Endodermal cell (in vitro differentiated cells): Measurements from ENCODE around the gene NT5C1A. TPM values are rescaled to one million over a fixed set of nuclear protein-coding genes. Genes with fewer than 3 reads are reported as not detected.
A peak's percentile ranks its signal among the peaks of the same experiment; 100 is the strongest.

Experiments
- DNase-seq: peaks from one replicate; pipeline ENCODE4 v3.0.0-alpha.2; 2017
- H3K27ac ChIP-seq: 2 replicates; pipeline ENCODE4 v1.5.1; 2013; ENCODE audit warnings: mild to moderate bottlenecking, low read depth, low read length, moderate library complexity
- H3K27me3 ChIP-seq: 2 replicates; pipeline ENCODE4 v1.6.1; 2013; ENCODE audit warnings: mild to moderate bottlenecking, low read length, moderate library complexity; ENCODE audit not compliant: insufficient read depth, control insufficient read depth, poor library complexity, severe bottlenecking
- H3K36me3 ChIP-seq: 2 replicates; pipeline ENCODE4 v1.7.0; 2013; ENCODE audit warnings: mild to moderate bottlenecking, low read length, moderate library complexity; ENCODE audit not compliant: control insufficient read depth, insufficient read depth
- H3K4me1 ChIP-seq: one replicate; pipeline ENCODE4 v1.7.0; 2013; ENCODE audit warnings: low read length; ENCODE audit not compliant: control insufficient read depth, insufficient read depth
- H3K4me3 ChIP-seq: 2 replicates; pipeline ENCODE4 v1.5.1; 2013; ENCODE audit warnings: mild to moderate bottlenecking, low read length, moderate library complexity
- H3K9ac ChIP-seq: 2 replicates; pipeline ENCODE4 v1.6.1; 2013; ENCODE audit warnings: mild to moderate bottlenecking, low read length, moderate library complexity; ENCODE audit not compliant: poor library complexity, severe bottlenecking; ENCODE audit errors: extremely low read depth
- H3K9me3 ChIP-seq: 2 replicates; pipeline ENCODE4 v1.6.1; 2013; ENCODE audit warnings: mild to moderate bottlenecking, low read length, moderate library complexity; ENCODE audit not compliant: control insufficient read depth
- H3K27ac Mint-ChIP-seq: 2 replicates; pipeline ENCODE4 v1.8.0; 2020; ENCODE audit warnings: mixed read lengths
- H3K27me3 Mint-ChIP-seq: 2 replicates; pipeline ENCODE4 v1.8.0; 2021; ENCODE audit warnings: mild to moderate bottlenecking, mixed read lengths; ENCODE audit not compliant: insufficient read depth
- H3K36me3 Mint-ChIP-seq: 2 replicates; pipeline ENCODE4 v1.8.0; 2020; ENCODE audit warnings: low read depth, mixed read lengths
- H3K4me1 Mint-ChIP-seq: 2 replicates; pipeline ENCODE4 v1.8.0; 2020; ENCODE audit warnings: mixed read lengths
- H3K4me3 Mint-ChIP-seq: 2 replicates; pipeline ENCODE4 v1.8.0; 2020; ENCODE audit warnings: mild to moderate bottlenecking, moderate library complexity, mixed read lengths
- H3K9me3 Mint-ChIP-seq: 2 replicates; pipeline ENCODE4 v1.8.0; 2020; ENCODE audit warnings: mild to moderate bottlenecking, mixed read lengths
- CTCF ChIP-seq: fragments of 200-600 bp; sonication (generic); conservative IDR thresholded peaks from 2 replicates; pipeline ENCODE4 v1.5.0; 2021; ENCODE audit warnings: antibody characterized with exemption, mild to moderate bottlenecking
- WGBS, 2 experiments: methylation state at CpG; one replicate each; pipeline versions ENCODE4 v1.1.5 to v1.1.7; 2013; ENCODE audit warnings: missing lambda C conversion rate in 2 of 2, mixed read lengths in 1 of 2; ENCODE audit not compliant: insufficient coverage in 1 of 2, insufficient read length in 1 of 2; 5-methylcytosine and 5-hydroxymethylcytosine counted together
- total RNA-seq, 2 donors: library from RNA; stranded (reverse); fragmentation: NEBNext Ultra II Directional in 1 of 2; extraction: Animal tissue kit (Norgen Biotek cat#: 25700) in 1 of 2; gene quantifications; 2 replicates in 1 of 2; 3 replicates in 1 of 2; pipeline ENCODE4 v1.2.1, GENCODE V29; 2021

The NT5C1A gene
- total RNA-seq, 2 donors from 2014 or later = not detected

- Mint-ChIP-seq H3K4me3 (no peak overlapping the region), H3K27ac (no peak overlapping the region), H3K27me3 (peaks cover 90% of the 10 kb centered on the region), H3K4me1 (no peaks in the 10 kb centered on the region), H3K36me3 (no peaks in the 10 kb centered on the region), H3K9me3 (no peaks in the 10 kb centered on the region)
- peak; percentile 94 for TF ChIP-seq CTCF
- WGBS, 2 experiments = 2 to 21% methylated on average over 7 to 8 of the region's 8 CpGs
- peak; percentile 90 for DNase-seq
- Histone ChIP-seq H3K36me3 (no peaks in the 10 kb centered on the region), H3K4me1 (no peaks in the 10 kb centered on the region), H3K9me3 (no peaks in the 10 kb centered on the region), H3K27me3 (peaks cover 68% of the 10 kb centered on the region), H3K27ac (no peak overlapping the region), H3K9ac (no peak overlapping the region), H3K4me3 (no peak overlapping the region)
Measured at GRCh38 chr1:39653546-39654031, 18.3 kb downstream of the NT5C1A start.

- Mint-ChIP-seq H3K36me3 (no peaks in the 10 kb centered on the region), H3K9me3 (no peaks in the 10 kb centered on the region), H3K27me3 (peaks cover 90% of the 10 kb centered on the region), H3K4me3 (no peak overlapping the region), H3K4me1 (no peaks in the 10 kb centered on the region), H3K27ac (no peak overlapping the region)
- WGBS, 2 experiments = 86 to 100% methylated on average over 1 to 2 of the region's 2 CpGs
- Histone ChIP-seq H3K9ac (no peak overlapping the region), H3K27me3 (peaks cover 68% of the 10 kb centered on the region), H3K36me3 (no peaks in the 10 kb centered on the region), H3K27ac (no peak overlapping the region), H3K4me3 (no peak overlapping the region), H3K9me3 (no peaks in the 10 kb centered on the region), H3K4me1 (no peaks in the 10 kb centered on the region)
- no peak for TF ChIP-seq CTCF
- no peak for DNase-seq
Measured at GRCh38 chr1:39652554-39652953, 19.4 kb downstream of the NT5C1A start.

- H3K36me3 Mint-ChIP-seq = no peaks in the 10 kb centered on the region
- no peak for DNase-seq
- 90 to 95% methylated on average over 5 to 6 of the region's 6 CpGs for WGBS, 2 experiments
- Histone ChIP-seq H3K9ac (no peak overlapping the region), H3K36me3 (no peaks in the 10 kb centered on the region), H3K4me1 (no peaks in the 10 kb centered on the region), H3K9me3 (no peaks in the 10 kb centered on the region), H3K27ac (no peak overlapping the region), H3K27me3 (peaks cover 67% of the 10 kb centered on the region), H3K4me3 (no peak overlapping the region)
- H3K27me3 Mint-ChIP-seq = peaks cover 90% of the 10 kb centered on the region
- no peak overlapping the region for H3K27ac Mint-ChIP-seq
- no peak overlapping the region for H3K4me3 Mint-ChIP-seq
- H3K4me1 Mint-ChIP-seq = no peaks in the 10 kb centered on the region
- no peak for TF ChIP-seq CTCF
- no peaks in the 10 kb centered on the region for H3K9me3 Mint-ChIP-seq
Measured at GRCh38 chr1:39652105-39652504, 19.8 kb downstream of the NT5C1A start.
